HG03521 (cell line): ENCODE data around the gene DCLK1.
A peak's percentile ranks its signal among the peaks of the same experiment; 100 is the strongest.

ENCODE experiments used
- ATAC-seq: cut with Tn5 transposase; IDR thresholded peaks from one replicate; pipeline ENCODE4 v1.9.1; 2021; ENCODE audit warnings: mild to moderate bottlenecking, moderate library complexity; ENCODE audit not compliant: unreplicated experiment

Gene DCLK1

DNA sequence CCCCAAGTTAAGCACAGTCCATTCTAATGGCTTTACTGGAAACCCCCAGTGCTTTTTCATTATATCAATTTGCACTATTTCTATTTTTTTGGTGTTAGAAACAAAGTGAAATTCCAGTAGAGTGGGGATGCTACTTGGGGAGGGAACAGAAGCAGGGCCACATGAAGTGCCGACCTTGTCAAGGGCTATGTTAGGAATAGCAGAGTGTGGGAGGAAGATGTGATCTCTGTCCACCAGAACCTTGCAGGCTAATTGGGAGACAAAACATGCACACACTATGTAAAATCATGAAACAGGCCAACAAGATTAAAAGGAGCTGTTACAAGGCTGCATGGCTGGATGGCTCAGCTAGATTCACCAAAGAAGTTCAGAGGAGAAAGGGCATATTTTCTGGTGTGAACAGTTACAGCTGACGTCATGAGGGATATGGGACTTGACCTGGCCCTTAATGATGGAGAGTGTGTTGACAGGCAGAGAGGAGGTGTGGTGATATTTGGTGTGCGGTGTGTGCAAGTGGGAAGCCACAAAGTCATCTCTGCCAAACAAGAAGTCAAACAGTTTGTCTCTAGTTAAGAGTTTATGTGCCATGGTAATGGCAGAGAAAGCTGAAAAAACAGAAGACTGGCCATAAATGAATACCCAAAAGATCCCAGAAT lies 336.3 kb downstream of the DCLK1 start:
- ATAC-seq, result no peak

DNA sequence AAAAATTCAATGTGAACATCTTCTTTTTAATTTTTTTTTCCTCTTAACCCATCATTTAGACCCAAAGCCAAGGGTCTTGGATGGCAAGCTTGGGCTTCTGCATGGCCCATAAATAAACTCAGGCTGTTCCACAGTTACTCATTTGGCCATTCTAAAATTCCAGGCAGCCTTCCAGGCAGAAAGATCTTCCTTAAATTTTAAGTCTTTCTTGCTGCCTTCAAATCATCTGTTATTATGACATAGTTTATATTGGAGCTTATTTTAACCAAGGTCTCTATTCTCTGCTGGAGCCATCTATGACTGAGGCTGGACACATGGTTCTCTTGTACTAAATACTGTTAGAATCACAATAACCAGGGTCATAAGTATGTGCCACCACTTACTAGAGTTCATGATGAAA lies 337.4 kb downstream of the DCLK1 start:
- no peak for ATAC-seq

DNA sequence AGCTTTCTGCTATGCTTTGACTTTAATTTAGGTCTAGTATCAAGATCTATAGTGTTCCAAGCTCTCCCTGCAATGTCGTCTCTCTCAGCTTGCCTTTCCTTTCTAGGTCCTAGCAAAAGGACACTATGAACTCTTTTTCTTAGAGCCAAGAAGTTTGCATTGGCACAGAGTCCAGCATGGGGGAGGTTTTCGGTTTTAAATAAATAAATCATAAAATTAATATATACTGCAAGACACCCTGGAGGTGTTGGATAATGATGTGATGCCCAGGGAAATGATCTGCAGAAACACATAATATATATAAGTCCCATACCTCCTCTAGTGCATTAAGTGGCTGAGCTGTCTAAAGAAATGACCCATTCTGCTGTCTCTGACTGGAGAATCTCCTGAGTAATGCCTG lies 338.3 kb downstream of the DCLK1 start:
- no peak for ATAC-seq

DNA sequence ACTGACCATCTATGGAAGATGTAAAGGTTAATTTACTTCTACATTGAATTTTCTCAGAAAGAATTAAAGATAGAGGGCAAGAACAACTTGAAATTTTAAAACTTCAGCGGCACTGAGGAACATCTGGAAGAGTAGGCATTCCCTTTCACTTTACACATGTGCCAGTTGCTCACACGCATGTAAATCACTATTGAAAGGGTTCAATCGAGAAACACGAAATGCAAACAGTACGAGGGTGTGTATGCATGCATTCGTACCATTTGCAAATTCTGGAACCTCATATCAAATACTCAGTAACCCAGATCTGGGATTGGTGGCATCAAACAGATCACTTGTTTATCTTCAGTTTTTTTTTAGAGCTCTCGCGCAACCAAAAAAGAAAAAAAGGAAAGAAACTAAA lies 339.2 kb downstream of the DCLK1 start:
- no peak for ATAC-seq

DNA sequence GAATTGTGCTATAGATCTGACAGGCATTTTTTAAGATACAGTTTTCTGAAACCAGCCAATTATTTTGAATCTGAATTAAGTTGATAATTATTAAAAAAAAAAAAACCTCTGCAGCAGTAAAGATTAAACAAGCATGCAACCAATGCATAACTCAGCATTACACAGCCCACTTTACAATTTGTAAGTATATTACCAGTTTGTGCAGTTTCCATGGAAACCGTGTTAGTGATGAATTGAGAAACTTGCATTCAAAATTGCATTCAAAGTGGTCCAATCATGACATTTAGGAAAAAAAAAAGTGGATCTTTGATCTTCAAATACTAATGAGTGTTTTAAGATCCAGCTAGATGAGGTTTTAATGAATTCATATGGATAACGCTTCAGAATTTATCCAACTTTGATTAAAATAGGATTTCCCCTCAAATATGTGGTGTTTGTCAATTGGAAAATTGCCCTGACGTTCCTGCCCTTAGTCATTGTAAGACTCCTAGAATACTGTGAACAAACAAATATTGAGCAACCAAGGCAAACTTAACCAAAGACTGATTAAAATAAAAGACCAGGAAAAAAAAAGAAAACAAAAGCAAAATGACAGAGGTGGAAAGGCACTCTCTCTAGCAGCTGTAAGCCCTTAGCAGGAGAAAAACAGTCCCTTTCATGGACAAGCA lies 339.9 kb downstream of the DCLK1 start:
- no peak for ATAC-seq

DNA sequence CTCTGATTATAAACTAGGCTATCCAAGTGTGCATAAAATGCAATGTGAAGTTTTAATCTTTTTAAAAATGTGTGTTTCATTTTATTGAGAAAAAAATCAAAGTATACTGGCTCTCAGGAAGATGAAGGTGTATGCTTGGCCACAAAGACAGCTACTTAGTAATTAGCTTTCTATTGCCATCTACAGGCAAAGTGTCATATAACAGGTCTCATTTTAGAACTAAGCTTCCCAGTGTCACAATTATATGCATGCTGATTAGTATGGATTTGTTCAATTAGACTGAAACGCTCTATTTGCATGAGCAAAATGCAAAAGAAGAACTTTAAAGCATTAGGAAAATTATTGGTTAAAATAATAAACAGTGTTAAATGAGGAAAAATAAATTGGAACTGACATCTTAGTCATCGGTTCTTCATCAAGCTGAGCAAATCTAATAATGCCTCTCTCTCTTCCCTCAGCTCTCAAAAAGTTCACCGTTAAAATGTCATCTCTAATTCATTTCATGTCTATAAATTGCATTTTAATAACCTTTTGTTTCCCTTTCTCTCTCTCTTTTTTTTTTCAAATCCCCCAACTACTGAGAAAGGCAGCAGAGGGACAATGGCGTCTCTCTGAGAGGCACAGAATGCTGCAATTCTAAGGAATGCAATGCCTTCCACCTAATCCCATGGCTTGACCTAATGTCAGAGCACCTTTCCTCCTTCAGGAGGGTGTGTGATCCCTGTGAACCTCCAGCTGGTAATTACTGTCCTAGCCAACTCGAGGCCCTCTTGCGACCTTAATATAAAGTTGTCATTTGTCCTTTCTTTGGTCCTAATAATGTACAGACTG lies 341.6 kb downstream of the DCLK1 start:
- peak; percentile 83 for ATAC-seq

DNA sequence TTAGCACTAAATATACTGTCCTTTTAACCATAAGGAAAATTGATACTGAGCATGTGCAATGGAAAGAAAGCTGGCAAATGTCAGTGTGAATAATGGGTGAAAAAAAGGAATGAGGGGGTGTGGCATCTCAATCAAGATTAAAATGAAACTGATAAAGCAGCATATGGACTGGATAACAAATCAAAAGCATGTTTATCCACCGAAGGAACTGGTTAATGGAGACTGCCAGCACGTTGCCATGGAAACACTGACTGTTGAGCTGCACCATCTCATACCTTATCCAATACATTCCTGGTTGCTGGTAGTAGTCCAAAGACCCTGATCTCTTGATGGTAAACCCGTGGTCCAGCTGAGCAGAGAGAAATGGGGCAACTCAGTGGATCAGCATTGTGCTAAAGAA lies 343.2 kb downstream of the DCLK1 start:
- ATAC-seq, result no peak

DNA sequence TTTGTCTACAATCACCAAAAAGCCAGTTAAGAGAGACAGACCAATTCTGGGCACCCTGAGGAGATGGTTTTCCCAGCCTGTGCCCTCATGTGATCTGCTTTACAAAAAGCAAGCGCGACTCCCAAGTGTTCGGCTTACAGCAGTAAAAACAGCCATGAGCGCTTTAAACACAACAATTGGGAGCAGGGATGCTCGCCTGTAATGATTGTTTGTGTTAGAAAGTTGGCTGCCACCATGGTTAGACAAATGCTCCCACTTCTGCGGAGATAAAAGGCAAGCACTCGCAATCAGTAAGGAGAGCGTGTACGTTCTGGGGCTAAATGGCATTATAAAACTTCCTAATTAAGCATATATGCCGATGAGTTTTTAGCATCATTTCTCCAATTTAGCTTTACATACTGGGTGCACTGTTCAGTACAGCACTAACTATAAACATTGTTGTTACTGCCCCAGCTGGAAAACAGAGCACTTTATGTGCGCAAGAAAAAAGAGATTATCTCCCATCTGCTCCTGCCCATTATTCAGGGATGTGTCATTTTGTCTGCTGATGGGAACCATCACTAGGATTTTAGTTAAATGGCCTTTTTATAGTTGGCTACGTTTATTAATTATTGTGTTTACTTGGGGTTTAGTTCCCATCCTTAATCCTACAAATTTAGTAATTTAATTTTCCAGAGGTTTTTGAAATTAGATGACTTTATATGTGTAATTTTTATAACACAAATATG lies 345.4 kb downstream of the DCLK1 start:
- ATAC-seq, result no peak

DNA sequence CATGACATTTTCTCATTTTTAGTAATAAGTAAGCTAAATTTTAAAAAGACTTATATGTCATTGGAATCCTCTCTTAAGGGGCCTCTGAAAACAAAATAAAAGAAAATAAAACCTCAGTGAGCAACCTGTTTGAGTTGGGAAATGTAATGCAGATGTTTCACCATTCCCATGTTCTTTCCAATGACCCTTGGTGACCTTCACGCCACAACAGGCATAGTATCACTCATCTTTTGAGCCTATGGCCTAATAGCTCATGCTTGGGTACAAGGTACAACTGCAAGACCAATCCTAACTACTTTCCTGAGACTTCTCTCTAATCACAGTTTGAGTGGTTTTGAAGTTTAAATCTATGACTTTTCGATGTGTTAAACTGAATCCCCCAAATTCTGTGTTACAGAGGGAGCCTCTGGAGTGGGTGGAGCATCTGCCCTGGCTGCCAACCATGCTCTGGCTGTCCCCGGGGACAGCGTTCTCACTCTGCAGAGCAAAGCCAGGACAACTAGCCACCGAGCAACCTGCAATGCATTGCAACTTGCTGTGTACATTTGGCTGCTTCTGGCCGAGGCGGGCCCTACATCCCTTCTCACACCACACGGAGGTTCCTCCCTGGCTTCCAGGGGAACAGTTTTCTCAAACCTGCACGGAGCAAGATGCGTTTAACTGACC lies 346.8 kb downstream of the DCLK1 start:
- no peak for ATAC-seq

DNA sequence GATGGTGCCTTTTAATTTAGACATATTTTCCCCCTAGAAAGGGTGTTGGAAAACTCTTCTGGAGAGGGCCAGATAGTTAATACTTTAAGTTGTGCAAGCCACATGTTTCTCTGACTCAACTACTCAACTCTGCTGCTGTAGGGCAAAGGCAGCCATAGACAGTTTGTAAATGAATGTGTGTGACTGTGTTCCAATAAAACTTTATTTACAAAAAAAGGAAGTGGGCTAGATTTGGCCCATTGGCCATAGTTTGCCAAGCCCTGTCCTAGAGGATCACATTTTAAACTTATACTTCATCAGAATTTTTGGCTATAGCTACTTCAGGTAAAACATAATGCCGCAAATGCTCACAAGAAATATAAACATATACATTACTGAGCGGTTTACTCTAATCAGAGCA lies 348.4 kb downstream of the DCLK1 start:
- no peak for ATAC-seq

DNA sequence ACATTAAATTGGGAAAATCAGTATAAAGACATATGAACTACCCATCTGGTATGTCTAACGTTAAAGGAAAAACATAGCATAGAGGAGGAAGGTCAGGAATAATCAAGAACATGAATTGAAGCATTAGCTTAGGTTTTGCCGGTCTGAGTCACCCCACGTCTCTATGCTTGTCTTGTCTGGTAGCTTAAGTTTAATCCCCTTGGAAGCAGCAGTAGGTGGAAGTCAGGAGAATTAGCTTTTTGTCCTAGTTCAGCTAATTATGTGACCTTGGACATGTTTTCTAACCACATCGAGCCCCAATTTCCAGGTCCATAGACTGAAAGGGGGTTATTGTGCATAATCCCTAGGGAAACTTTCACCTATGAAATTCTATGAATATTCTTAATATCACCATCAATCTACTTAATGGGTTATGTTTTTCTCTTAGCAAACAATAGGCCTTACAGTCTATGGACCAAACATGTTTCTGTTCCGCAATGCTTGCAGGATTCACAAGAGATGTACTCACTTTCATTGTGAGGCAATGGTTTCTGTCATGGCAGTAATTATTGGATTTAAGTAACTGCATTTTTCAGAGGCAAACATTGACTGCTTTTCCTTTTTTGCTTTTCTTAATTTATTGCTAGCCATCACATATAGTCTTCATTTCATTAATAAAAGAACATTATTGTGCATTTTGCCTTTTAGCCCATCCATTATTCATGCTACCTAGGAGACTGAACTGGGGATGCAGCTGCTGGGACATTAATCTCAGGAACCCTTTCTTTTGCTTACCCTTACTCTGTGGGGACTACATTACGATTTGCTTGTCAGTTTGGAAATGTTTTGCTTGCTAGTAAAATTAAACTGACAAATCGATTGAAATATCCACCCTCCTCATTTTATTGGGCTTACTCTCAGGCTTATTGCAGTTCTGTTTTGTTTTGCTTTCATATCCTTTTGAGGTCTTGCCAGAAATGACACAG lies 349.9 kb downstream of the DCLK1 start:
- no peak for ATAC-seq

DNA sequence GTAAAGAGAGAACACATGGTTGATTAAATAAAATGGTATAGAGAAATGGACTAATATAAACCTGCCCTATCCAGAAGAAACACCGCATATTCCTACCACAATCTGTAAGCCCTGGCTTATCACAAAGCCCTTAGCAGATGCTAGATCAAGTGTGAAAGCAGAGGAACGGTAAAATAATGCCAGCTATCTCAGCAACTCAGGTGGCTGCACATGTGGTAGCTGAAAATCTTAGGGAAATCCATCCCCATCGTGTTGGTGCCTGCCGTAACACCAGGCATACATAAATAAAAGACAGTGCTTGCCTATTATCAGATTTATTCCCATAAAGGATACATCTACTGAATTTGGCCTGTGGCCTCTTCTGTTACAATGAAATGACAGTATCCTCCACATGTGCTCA lies 350.6 kb downstream of the DCLK1 start:
- no peak for ATAC-seq

DNA sequence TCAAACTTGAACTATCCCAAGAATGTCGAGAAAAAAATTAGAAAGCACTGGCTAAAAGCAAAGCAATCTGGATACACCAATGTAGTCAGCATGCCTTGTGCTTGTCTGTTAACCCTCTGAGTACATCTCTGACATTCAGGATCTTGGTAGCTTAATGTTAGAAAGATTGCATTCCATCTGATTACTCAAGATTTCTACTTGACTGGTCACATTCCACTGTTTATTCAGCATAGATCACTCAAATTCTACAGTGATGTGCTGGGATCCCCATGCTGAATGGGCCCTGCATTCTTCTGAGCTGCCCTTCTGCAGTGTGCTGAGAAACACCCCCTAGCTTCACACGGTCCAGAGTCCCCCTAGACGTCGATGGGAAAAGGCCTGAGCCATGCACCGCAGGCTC lies 359.3 kb downstream of the DCLK1 start:
- no peak for ATAC-seq

DNA sequence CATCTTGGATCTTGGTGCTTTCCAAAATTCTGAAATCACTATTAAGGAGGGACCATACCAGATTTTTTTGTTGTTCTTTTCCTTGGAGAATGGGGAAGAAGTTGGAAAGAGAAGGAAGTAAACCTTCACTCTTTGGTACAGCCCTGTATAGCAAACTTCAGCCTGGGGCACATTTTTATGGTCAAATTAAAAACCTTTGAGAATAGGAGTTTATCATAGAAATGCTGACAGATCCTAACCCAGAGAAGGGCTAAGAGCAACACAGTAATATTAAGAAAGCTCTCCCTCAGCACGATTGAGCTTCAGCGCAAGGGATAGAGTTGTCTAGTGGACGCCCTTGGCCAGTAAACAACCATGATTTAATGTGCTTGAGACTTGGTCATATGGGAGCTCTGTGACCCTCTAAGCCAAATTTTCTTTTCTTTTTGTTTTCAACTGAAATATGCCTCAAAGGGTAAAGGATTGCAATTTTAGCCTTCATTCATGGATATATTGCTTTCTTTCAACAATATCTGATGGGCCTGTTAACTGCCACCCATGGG lies 360.4 kb downstream of the DCLK1 start:
- ATAC-seq, result no peak

DNA sequence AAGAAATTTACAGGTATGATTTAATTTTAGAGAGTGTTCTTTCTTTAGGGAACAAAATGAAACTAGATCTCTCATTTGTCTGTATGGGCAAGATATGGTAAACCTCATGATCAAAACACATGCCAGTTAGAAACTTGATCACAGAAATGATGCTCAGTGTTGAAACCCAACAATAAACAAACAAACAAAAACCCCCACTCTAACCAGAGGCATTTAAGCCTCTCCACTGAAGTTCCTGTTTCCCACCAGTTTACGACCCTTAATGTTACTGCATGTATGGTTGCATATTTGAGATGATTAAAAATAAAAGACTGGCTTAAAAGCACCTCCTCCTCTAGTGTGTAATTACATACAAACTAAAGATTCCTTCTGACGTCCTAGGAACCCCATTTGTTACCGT lies 361.4 kb downstream of the DCLK1 start:
- no peak for ATAC-seq

DNA sequence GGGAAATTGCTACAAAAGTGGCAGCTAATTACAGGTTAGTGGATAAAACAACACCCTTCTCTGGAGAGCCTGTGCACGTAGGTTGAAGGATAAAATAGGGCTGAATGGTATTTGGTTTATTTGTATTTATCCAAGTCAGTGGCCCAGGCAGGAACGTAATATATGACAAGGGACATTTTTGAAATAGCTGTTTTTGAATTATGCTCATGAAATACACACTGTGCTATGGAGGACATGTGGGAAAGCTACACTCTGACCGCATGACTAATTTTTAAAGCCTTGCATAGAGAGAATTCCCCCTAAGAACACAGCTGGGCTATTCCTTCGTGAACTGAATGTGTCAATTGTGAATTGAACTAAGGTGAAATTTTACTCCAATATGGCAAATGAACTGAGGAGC lies 362.6 kb downstream of the DCLK1 start:
- ATAC-seq, result no peak

DNA sequence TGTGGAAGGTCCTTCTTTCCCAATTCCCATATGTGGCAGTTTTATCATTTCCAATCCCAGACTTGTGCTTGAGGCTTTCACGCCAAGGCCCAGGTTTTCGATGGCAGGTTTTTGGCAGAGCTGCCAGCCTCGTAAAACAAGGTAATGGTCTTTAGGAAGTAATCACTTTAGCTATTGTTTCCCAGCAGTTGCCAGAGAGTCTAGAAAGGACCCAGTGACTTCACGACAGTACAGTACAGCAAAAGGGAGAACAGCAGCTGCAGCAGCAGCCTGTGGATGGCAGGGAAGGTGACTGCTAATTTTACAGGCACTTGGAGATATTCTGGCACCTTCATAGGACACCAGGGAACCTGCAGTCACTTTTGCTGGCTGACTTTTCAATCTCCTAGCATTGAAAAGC lies 363.1 kb downstream of the DCLK1 start:
- ATAC-seq, result no peak

DNA sequence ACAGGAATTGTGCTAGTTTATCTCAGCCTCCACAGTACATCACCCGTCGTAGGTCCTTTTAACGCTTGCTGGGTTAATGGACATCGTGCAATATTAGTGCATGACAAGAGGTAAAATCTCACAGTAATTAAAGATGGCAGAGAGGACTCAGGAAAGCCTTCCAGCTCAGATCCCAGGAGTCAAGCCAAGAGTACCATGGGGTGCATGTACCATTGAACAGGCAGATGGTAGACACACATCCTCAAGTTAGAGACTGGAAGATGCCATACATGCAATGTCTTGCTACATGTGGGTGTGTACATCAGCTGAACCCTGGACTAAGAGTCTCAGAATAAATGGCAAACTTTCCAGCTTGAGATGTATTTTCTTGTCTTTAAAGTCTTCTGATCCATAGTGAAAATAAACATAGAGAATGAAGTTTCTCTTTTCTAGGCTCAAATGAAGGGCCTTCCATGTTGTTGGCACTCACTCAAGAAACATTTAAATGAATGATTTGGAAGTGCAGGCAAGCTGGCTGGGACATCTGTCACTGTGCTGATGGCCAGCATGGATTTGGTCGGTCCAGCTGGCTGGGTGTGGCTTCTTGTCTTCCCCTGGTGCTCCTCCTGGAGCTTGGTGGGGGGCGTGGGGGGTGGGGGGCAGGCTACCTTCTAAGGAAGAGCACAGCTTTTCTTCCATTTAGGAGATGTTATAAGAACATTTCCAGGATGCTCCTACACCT lies 363.8 kb downstream of the DCLK1 start:
- ATAC-seq, result no peak

DNA sequence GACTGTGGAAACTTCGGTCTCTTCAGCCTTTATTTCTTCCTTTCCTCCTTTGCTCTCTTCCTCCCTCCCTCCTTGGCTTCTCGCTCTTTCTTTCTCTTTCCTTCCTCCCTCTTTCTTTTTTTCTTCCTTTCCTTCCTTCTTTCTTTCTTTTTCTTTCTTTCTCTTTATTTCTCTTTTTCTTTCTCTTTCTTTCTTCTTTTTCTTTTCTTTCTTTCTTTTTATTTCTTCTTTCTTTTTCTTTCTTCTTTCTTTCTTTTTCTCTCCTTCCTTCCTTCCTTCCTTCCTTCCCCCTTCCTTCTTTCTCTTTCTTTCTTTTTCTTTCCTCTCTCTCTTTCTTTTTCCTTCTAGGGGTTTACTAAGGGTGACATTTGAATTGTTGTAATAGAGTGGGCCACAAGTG lies 364.5 kb downstream of the DCLK1 start:
- no peak for ATAC-seq
